ENCODE data around the gene TMEM254.

DNA sequence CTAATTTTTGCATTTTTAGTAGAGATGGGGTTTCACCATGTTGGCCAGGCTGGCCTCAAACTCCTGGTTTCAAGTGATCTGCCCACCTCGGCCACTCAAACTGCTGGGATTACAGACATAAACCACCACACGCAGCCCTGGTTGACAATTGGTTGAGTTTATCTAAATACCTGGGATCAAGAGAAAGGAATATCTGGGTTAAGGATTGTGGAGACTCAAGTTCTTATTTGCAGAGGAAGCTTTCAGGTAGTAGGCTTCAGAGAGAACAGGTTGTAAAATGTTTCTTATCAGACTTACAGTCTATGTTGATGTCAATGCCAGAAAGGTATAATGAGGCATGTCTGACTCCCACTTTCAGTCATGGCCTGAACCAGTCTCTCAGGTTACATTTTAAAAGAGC lies 5.9 kb upstream of the TMEM254 start:
- TF ChIP-seq, protein P1, sequence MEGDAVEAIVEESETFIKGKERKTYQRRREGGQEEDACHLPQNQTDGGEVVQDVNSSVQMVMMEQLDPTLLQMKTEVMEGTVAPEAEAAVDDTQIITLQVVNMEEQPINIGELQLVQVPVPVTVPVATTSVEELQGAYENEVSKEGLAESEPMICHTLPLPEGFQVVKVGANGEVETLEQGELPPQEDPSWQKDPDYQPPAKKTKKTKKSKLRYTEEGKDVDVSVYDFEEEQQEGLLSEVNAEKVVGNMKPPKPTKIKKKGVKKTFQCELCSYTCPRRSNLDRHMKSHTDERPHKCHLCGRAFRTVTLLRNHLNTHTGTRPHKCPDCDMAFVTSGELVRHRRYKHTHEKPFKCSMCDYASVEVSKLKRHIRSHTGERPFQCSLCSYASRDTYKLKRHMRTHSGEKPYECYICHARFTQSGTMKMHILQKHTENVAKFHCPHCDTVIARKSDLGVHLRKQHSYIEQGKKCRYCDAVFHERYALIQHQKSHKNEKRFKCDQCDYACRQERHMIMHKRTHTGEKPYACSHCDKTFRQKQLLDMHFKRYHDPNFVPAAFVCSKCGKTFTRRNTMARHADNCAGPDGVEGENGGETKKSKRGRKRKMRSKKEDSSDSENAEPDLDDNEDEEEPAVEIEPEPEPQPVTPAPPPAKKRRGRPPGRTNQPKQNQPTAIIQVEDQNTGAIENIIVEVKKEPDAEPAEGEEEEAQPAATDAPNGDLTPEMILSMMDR (IDR thresholded peaks at IDR 0.05) = no peak
- no peak for TF ChIP-seq POLR2A (IDR thresholded peaks at IDR 0.05)

Measured in right lobe of liver (tissue), 4 donors.